GM21526 (cell line): ENCODE data around the gene FBRS.
"Not testable (repeated sequence)": the region's sequence is repeated elsewhere in the genome, so short reads cannot be mapped to it uniquely, and the experiment has no call there.

ENCODE experiments used
- ATAC-seq: cut with Tn5 transposase; IDR thresholded peaks from one replicate; pipeline ENCODE4 v1.9.1; 2021; ENCODE audit warnings: moderate library complexity; ENCODE audit not compliant: unreplicated experiment, low FRiP score

Gene FBRS

DNA sequence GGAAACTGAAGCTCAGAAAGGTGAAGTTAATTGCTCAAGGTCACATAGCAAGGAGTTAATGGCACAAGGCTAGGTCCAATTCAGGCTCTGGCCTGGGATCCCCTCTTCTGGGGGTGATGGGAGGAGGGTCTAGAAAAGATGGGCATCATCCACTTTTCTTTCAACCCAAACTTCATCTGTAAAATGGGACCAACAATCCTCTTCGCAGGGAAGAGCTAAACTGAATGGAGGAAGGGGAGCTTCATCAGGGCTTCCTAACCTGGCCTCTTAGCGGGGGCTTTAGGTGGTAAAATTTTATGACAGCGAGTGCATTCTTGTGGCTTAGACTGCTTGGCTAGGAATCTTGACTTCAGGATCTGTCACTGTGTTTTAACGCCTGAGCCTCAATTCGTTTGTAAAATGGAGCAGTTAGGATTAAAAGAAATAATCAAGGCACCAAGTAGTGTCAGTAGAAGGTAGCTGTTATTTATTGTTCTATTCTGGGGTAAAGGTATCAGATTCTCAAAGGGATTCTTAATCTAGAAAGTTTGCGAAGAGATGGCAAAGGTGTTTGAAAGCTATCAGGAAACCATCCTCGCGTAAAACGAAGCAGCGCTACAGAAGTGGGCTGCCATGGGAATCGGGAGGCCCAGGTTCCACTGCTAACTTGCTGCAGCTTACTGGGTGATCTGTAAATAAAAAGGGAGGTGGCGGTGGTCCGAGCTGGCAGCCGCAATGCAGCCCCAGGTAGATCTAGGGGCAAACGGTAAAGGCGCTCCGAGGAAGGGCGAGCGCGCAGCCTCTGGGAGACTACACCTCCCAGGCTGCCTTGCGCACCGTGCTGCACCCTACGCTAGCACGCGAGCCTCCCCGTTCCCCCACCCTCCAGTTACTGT, 39.3 kb downstream of the FBRS start:
- peak; percentile 81 for ATAC-seq

DNA sequence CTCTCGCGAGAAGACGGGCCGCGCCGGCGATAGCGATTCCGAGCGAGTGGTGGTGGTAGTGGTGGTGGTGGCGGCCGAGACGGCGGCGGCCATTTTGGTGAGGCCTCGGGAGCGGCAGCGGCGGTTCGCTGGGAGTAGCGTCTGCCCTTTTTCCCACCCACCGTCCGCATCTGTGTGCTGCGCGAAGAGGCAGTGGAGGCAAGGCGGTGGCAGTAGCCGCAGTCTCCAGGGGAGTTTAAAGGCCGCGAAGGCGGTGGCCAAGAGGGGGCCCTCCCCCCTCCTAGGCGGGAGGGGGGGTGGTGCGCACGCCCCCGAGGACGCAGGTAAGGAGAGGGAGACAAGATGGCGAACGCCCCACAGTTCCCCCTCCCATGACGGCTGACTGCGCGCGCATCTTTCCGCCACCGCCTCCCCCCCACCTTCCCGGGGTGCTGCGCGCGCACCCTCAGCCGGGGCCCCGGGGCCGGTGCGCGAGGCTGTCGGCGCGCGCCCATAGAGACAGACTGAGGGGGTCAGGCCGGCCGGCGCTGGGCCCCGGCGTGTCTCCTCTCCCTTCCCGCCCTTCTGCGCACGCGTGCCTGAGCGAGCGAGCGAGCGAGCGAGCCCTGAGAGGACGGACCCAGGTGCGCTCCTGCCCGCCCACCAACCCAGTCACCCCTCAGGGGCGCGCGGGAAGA, 40.0 kb downstream of the FBRS start:
- ATAC-seq = peak; percentile 58

DNA sequence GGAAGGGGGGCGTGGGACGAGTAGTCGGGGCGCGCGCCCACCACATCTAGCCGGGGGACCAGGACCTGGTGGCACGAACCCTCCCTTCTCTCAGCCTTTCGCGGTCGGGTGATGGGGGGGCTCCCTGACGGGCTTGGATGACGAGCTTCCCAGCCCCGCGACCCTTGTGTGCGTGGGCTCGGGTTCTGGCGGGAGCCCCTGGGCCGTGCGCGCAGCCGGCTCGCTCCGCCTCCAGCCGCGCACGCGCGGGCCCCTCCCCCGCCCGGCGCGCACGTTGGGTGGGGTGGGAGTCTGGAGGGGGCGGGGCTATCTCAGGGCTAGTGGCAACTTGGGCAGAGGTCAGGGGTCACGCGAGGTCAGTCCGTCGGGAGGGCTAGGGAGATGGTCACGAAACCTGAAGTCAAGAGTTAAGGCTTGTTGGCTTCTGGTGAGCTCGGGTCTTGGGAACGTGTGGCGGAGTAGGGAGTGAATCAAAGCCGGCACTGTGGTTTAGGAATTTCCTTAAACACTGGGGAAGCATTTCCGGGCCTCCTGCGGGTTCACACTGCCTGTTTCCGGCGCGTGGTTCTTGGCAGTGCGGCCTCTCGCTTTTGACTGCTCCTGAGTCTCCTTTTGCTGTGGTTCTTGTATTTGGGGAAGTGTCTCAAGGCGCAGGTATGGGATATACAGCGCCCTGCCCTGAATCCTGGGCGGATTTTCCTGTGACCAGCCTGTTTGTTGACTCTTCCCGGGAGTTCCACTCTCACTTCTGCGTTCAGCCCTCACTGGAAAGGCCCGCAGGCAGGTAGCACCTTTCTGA, 40.8 kb downstream of the FBRS start, which contains the start of gene SRCAP:
Gene SRCAP (plus strand): TSS at position 356 of the 799 bp plus-strand sequence. CDS start 1,654 bp downstream, outside the sequence.
- peak; percentile 25 for ATAC-seq

DNA sequence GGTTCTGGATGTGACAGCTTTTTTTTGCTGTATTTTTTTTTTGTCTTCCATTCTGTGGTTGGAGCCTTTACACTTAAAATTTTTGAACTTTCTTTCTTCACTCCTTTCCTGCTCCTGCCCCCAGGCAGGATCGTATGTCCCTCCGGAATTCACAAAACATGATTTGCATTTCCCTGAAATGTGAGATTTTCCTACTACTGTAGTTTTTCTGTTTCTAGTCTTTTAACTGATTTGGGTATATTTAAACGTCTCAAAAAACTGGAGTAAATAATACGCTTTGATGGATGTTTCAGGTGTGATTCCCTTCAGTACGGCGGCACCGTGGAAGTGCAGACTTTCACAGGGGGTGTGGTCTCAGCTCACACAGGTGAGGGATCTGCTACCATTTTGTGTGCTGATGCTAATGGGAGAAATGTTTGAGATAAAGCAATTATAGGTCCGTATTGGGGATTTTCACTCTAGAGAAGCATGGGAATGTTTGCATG, 41.4 kb downstream of the FBRS start:
- no peak for ATAC-seq

DNA sequence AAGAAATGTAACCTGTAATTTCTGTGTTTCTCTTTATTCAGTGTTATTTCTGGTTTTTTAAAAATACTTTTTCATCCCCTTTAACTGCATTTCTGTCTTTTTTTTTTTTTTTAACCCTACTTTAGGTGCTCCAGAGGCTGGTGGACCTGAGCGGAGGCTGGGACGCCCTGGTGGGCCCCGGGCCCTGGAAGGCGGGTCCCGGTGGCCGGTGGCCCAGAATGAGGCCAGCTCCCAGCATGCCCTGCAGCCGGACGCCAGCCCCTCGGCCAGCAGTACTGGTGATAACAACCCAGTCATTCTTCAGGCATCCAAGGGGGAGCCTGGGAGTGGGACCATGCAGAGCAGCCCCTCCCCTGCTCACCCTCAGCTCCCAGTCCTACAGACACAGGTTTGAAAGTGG, 42.3 kb downstream of the FBRS start:
- ATAC-seq = no peak

DNA sequence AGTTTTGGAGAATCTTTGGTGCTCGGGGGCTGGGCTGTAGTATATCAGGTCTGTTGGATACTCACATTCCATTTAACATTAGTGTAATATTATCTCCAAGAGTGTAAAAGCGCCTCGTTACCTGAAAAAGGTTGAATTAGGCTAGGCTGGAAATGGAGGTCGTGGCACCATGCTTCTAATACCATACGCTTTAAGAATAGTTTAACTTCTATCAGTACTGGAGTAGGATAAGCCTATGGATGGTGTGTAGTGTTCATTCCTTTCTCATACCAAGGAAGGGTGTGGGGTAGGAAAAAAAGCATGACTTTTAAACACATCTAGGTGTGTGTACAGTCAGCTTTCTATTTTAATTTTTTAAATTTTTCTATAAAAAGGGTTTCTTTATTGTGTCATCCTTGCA, 42.7 kb downstream of the FBRS start:
- ATAC-seq = no peak

DNA sequence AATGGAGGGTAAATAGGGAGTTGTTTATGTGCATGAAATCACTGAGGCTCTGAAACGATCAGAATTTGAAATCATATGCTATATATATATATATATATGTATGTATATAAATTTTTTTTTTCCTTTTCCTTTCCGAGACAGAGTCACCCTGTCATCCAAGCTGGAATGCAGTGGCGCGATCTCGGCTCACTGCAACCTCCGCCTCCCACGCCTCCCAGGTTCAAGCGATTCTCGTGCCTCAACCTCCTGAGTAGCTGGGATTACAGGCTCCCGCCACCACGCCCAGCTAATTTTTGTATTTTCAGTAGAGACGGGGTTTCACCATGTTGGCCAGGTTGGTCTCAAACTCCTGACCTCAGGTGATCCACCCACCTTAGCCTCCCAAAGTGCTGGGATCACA, 44.8 kb downstream of the FBRS start:
- ATAC-seq = not testable (repeated sequence)

DNA sequence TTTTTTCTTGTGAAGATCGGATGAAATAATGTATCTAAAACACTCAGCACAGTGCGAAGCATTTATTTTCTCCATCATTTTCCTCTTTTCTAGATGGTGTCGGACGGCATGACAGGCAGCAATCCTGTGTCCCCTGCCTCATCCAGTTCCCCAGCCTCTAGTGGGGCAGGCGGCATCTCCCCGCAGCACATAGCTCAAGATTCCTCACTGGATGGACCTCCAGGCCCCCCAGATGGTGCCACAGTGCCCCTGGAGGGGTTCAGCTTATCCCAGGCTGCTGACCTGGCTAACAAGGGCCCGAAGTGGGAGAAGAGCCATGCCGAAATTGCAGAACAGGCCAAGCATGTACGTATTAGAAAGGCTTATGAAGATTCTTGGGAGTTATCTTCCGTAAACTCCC, 45.7 kb downstream of the FBRS start:
- ATAC-seq = no peak

DNA sequence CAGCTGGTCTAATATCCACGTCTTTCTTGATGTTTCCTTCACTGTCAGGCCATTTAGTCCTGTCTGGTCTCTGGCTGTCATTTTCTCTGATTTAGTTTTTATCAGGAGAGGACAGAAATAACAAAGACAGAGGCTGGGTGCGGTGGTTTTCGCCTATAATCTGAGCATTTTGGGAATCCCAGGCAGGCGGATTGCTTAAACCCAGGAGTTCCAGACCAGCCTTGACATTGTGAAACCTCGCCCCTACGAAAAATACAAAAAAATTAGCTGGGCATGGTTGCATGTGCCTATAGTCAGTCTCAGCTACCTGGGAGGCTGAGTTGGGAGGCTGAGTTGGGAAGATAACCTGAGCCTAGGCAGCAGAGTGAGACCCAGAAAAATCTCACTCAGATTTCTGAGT, 47.8 kb downstream of the FBRS start:
- ATAC-seq = no peak

DNA sequence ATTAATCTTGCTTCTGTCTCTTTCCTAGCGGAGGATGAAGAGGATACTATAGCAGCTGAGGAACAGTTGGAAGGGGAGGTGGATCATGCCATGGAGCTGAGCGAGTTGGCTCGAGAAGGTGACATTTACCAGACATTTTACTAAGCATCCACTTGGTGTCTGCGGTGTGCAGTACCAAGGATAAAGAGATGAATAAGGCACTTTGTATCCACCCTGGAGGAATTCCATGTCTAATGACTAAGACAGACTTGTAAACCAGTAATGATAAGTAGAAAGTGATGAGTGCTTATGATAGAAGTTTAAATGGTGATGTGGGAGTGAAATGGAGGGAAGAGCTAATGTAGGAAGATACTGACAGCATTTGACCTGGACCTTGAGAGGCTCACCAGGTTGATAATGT, 52.7 kb downstream of the FBRS start:
- ATAC-seq = no peak

DNA sequence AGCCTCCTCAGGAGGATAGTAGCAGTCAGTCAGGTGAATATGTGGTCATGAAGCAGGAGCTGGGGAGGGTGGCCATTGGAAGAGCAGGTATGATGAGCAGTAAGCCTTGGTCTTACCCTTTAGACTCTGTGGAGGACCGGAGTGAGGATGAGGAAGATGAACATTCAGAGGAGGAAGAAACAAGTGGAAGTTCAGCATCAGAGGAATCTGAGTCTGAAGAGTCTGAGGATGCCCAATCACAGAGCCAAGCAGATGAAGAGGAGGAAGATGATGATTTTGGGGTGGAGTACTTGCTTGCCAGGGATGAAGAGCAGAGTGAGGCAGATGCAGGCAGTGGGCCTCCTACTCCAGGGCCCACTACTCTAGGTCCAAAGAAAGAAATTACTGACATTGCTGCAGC, 53.5 kb downstream of the FBRS start:
- no peak for ATAC-seq

DNA sequence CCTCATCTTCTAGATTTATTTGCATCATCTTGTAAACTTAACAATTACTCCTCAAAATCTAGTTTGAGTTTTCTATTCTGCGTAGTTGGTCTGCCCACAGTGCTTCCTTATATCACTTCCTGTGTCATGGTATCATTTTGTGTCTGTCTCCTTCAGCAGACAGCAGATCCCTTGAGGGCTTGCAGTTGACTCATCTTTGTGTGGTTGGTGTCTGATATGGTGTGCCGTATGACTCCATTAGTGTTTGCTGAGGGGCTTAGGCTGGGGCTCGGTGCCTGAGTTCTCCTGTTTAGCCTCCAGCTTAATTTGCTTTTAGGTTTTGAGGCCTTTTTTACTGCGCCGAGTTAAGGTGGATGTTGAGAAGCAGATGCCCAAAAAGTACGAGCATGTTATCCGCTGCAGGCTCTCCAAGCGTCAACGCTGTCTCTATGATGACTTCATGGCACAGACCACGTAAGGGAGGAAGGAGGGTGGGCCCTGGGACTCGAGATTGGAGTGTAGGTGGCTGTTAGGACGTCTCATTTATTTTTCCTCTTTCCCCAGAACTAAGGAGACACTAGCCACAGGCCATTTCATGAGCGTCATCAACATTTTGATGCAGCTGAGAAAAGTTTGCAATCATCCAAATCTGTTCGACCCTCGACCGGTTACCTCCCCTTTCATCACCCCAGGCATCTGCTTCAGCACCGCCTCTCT, 57.7 kb downstream of the FBRS start:
- ATAC-seq = no peak

DNA sequence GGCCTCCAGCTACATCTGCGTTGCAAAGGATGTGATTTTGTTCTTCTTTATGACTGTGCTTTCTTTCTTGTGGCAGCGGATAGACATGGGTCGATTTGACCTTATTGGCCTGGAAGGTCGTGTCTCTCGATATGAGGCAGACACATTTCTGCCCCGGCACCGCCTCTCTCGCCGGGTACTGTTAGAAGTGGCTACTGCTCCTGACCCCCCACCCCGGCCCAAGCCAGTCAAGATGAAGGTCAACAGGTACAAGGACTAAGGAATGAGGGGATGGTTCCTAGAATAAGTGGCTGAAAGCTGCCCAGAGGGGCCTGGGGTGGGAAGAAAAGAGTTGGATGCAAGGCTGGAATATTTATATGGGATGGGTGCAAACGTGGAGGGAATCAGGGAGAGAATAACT, 61.9 kb downstream of the FBRS start:
- no peak for ATAC-seq
